T-helper 1 cell (primary cell): ENCODE measurements around the gene TP53BP1.
"Not testable (repeated sequence)": the region's sequence is repeated elsewhere in the genome, so short reads cannot be mapped to it uniquely, and the experiment has no call there.

Source experiments
- DNase-seq, 5 donors: peaks; one replicate each; pipeline ENCODE4 v3.0.0-alpha.2; 2012 to 2020
- total RNA-seq, 4 donors: gene quantifications; one replicate each; lab custom pipeline; 2026; lab: John Stamatoyannopoulos, UW

Gene TP53BP1, protein sequence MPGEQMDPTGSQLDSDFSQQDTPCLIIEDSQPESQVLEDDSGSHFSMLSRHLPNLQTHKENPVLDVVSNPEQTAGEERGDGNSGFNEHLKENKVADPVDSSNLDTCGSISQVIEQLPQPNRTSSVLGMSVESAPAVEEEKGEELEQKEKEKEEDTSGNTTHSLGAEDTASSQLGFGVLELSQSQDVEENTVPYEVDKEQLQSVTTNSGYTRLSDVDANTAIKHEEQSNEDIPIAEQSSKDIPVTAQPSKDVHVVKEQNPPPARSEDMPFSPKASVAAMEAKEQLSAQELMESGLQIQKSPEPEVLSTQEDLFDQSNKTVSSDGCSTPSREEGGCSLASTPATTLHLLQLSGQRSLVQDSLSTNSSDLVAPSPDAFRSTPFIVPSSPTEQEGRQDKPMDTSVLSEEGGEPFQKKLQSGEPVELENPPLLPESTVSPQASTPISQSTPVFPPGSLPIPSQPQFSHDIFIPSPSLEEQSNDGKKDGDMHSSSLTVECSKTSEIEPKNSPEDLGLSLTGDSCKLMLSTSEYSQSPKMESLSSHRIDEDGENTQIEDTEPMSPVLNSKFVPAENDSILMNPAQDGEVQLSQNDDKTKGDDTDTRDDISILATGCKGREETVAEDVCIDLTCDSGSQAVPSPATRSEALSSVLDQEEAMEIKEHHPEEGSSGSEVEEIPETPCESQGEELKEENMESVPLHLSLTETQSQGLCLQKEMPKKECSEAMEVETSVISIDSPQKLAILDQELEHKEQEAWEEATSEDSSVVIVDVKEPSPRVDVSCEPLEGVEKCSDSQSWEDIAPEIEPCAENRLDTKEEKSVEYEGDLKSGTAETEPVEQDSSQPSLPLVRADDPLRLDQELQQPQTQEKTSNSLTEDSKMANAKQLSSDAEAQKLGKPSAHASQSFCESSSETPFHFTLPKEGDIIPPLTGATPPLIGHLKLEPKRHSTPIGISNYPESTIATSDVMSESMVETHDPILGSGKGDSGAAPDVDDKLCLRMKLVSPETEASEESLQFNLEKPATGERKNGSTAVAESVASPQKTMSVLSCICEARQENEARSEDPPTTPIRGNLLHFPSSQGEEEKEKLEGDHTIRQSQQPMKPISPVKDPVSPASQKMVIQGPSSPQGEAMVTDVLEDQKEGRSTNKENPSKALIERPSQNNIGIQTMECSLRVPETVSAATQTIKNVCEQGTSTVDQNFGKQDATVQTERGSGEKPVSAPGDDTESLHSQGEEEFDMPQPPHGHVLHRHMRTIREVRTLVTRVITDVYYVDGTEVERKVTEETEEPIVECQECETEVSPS (N-terminal part only)
- total RNA-seq: 105 to 157 (median 121) reads per million in 4 donors

DNA sequence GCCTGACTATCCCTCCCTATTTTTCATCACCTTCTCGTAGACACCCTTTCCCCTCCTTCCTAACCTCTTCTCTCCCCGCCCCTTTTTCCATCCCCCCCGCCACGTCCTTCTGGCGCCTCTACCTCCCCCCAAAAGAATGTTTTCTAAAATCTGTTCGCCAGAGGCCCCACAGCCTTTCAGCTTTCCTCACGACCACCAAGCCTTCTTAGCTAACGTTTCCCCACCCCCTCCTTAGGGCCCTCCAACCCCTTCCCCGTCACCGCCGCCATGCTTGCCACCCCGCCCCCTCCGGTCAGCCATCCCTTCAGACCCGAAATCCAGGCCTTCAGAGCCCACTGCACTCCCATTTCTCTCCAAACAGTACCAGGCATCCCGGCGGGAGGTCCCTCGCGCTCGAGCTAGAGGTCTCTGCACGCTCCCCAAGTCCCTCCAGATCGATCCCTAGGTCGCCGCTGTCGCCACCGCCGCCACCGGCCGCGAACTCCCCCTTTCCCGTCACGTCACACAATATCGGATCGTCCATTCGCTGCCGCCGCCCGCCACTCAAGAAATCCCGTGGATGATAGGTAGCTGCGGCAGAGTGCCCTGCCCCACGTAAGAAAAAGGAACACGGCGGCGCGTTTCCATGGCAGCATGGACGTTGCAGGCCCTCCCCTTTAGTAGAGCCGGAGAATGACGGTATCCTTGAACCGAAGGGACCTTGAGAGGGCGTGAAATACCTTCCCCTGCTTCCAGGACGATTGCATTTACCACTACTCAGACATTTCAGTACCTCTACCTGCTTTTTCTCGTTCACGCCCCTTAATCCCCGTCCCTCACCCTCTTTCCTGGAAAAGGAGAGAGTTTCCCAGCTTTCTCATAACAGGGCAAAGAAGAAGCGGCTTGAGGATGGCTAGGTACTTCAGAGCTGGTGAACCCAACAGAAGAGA, at the start of gene TP53BP1:
Gene TP53BP1 (minus strand): TSS at position 484 of the 929 bp plus-strand sequence. CDS start 113 bp downstream, at position 371.
- DNase-seq: peak; percentile 86 to 95 (median 91)

DNA sequence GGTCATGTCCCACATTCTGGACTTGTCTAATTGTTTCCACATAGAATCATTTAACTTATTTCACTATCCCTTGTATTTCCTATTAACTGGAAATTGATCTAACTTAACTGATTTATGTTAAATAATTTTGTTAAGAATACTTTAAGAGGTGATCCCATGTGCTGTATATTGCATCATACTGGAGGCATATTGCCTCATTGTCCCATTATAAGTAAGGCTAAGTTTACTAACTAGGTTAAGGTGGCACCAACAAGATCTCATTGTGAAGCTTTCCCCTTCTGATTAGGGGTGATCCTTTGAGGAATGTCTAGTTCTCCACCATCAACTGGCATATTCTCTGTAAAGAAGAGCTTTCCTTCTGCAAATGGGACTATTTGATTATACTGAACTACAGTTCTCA, 48.8 kb upstream of the TP53BP1 start:
- DNase-seq: peak in 1 of 5 donors; percentile 18

DNA sequence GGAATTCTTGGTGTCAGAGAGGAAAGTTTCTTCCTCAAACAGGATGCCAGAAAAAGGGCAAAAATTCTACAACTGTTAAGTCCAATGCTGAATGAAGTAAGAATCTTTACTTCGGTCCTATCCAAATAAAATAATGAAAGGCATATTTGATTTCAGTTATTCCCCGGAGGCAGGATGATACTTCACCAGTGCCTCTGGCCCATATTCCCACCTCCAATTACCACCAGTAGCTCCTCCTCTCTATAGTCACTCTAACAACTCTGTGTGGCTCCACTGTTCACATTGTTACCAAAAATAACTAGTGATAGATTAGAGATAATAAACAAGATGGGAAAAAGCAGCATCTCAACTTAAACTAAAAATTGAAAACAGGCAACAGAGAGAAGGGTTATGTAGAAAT, 45.1 kb upstream of the TP53BP1 start:
- DNase-seq: no peak

DNA sequence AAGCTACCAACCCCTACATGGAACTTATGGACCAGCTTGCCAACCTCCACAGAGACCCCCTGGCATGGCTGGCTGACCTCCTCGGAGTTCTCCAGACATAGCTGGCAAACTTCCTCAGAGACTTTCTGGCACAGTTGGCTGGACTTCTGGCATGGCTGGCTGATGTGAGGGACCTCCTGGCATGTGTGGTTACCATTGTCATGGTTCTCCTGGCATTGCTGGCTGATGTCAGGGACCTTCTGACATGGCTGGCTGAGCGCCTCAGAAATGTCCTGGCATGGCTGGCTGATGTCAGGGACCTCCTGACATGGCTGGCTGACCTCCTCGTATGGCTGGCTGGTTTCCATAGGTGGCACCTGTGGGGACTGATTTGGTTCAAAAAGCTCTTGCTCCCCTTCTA, 41.9 kb upstream of the TP53BP1 start:
- DNase-seq: no peak

DNA sequence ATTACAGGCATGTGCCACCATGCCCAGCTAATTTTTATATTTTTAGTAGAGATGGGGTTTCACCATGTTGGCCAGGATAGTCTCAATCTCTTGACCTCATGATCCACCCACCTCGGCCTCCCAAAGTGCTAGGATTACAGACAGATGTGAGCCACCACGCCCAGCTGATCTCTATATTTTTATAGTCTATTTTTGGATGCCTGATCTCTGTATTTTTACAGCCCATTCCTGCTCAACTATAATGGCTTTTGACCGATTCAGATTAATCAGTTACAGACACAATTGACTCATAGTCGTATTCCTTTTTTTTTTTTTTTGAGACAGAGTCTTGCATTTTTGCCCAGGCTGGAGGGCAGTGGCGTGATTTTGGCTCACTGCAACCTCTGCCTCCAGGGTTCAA, 39.9 kb upstream of the TP53BP1 start:
- DNase-seq: not testable (repeated sequence)

DNA sequence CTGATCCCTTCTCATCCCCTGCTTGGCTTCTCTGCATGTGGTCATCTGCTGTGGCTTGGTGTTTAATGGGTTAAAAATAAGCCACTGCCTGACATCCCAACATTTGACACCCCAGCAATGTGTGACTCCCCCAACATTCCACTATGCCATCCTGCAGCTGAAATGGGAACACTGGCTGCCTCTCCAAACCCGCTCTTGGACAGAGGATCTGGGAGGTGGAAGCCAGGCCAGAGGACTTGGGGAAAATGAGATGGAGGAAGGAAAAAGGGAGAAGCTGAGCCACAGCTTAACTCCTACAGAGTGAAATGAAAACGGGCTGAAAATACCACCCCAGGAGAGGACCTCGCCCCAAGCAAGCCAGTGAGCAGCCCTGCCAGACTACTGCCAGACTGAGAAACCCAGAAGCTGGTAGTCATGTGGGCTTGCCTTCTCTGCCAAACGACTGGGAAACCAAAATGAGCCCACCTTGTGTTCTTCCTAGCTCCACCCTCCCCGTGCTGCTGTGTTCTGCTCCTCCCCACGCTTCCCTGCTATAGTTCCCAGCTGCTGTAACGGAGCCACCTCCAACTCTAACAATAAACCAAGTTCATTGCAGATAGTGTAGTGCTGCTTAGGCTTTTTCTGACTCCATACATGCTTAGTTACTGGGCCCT, 38.2 kb upstream of the TP53BP1 start:
- DNase-seq: no peak

DNA sequence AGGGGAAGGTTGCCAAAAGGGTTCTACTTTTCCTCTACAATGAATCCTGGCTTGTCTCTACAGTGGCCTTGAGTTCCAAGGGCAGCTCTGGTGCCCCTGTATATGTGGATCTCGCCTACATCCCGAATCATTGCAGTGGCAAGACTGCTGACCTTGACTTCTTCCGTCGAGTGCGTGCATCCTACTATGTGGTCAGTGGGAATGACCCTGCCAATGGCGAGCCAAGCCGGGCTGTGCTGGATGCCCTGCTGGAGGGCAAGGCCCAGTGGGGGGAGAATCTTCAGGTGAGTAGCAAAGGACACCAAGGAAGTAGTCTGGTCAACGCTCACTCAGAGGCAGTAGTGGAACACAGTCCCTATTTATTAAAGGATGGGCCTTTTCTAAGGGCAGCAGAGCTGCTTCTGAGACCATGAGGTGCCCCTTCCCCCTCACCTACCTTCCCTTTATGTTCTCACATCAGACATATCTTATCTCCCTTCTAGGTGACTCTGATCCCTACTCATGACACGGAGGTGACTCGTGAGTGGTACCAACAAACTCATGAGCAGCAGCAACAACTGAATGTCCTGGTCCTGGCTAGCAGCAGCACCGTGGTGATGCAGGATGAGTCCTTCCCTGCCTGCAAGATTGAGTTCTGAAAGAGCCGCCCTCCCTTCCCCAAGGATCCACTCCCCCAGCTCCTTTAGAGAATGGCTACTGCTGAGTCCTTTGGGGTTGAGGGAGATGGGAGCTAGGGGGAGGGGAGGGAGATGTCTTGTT, 36.8 kb upstream of the TP53BP1 start:
- no peak for DNase-seq

DNA sequence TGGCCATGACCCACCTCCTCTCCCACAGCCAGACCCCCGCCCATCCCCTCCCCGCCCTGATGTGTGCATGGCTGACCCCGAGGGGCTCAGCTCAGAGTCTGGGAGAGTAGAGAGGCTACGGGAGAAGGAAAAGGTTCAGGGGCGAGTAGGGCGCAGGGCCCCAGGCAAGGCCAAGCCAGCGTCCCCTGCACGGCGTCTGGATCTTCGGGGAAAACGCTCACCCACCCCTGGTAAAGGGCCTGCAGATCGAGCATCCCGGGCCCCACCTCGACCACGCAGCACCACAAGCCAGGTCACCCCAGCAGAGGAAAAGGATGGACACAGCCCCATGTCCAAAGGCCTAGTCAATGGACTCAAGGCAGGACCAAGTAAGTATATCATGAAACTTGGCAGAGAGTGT, 36.2 kb upstream of the TP53BP1 start:
- no peak for DNase-seq

DNA sequence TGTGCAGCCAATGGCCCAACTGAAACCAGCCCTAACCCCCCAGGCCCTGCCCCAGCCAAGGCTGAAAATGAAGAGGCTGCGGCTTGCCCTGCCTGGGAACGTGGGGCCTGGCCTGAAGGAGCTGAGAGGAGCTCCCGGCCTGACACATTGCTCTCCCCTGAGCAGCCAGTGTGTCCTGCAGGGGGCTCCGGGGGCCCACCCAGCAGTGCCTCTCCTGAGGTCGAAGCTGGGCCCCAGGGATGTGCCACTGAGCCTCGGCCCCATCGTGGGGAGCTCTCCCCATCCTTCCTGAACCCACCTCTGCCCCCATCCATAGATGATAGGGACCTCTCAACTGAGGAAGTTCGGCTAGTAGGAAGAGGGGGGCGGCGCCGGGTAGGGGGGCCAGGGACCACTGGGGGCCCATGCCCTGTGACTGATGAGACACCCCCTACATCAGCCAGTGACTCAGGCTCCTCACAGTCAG, 35.6 kb upstream of the TP53BP1 start:
- DNase-seq: no peak

DNA sequence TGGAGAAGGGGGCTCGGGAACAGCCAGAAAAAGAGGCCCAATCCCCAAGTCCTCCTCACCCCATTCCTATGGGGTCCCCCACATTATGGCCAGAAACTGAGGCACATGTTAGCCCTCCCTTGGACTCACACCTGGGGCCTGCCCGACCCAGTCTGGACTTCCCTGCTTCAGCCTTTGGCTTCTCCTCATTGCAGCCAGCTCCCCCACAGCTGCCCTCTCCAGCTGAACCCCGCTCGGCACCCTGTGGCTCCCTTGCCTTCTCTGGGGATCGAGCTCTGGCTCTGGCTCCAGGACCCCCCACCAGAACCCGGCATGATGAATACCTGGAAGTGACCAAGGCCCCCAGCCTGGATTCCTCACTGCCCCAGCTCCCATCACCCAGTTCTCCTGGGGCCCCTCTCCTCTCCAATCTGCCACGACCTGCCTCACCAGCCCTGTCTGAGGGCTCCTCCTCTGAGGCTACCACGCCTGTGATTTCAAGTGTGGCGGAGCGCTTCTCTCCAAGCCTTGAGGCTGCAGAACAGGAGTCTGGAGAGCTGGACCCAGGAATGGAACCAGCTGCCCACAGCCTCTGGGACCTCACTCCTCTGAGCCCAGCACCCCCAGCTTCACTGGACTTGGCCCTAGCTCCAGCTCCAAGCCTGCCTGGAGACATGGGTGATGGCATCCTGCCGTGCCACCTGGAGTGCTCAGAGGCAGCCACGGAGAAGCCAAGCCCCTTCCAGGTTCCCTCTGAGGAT, 35.0 kb upstream of the TP53BP1 start:
- no peak for DNase-seq

DNA sequence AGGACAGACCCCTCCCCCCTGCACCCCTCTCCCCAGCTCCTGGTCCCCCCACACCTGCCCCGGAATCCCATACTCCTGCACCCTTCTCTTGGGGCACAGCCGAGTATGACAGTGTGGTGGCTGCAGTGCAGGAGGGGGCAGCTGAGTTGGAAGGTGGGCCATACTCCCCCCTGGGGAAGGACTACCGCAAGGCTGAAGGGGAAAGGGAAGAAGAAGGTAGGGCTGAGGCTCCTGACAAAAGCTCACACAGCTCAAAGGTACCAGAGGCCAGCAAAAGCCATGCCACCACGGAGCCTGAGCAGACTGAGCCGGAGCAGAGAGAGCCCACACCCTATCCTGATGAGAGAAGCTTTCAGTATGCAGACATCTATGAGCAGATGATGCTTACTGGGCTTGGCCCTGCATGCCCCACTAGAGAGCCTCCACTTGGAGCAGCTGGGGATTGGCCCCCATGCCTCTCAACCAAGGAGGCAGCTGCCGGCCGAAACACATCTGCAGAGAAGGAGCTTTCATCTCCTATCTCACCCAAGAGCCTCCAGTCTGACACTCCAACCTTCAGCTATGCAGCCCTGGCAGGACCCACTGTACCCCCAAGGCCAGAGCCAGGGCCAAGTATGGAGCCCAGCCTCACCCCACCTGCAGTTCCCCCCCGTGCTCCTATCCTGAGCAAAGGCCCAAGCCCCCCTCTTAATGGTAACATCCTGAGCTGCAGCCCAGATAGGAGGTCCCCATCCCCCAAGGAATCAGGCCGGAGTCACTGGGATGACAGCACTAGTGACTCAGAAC, 34.3 kb upstream of the TP53BP1 start:
- no peak for DNase-seq

DNA sequence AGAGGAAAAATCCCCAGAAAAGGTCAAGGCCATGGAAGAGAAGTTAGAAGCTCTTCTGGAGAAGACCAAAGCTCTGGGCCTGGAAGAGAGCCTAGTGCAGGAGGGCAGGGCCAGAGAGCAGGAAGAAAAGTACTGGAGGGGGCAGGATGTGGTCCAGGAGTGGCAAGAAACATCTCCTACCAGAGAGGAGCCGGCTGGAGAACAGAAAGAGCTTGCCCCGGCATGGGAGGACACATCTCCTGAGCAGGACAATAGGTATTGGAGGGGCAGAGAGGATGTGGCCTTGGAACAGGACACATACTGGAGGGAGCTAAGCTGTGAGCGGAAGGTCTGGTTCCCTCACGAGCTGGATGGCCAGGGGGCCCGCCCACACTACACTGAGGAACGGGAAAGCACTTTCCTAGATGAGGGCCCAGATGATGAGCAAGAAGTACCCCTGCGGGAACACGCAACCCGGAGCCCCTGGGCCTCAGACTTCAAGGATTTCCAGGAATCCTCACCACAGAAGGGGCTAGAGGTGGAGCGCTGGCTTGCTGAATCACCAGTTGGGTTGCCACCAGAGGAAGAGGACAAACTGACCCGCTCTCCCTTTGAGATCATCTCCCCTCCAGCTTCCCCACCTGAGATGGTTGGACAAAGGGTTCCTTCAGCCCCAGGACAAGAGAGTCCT, 33.4 kb upstream of the TP53BP1 start:
- DNase-seq: no peak

DNA sequence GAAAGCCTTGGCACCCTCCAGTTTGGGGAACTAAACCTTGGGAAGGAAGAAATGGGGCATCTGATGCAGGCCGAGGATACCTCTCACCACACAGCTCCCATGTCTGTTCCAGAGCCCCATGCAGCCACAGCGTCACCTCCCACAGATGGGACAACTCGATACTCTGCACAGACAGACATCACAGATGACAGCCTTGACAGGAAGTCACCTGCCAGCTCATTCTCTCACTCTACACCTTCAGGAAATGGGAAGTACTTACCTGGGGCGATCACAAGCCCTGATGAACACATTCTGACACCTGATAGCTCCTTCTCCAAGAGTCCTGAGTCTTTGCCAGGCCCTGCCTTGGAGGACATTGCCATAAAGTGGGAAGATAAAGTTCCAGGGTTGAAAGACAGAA, 32.2 kb upstream of the TP53BP1 start:
- no peak for DNase-seq

DNA sequence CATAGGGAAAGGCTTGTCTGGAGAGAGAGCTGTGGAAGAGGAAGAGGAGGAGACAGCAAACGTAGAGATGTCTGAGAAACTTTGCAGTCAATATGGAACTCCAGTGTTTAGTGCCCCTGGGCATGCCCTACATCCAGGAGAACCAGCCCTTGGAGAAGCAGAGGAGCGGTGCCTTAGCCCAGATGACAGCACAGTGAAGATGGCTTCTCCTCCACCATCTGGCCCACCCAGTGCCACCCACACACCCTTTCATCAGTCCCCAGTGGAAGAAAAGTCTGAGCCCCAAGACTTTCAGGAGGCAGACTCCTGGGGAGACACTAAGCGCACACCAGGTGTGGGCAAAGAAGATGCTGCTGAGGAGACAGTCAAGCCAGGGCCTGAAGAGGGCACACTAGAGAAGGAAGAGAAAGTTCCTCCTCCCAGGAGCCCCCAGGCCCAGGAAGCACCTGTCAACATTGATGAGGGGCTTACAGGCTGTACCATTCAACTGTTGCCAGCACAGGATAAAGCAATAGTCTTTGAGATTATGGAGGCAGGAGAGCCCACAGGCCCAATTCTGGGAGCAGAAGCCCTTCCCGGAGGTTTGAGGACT, 31.4 kb upstream of the TP53BP1 start:
- no peak for DNase-seq

DNA sequence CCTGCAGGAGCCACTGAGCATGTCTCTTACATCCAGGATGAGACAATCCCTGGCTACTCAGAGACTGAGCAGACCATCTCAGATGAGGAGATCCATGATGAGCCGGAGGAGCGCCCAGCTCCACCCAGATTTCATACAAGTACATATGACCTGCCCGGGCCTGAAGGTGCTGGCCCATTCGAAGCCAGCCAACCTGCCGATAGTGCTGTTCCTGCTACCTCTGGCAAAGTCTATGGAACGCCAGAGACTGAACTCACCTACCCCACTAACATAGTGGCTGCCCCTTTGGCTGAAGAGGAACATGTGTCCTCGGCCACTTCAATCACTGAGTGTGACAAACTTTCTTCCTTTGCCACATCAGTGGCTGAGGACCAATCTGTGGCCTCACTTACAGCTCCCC, 30.7 kb upstream of the TP53BP1 start:
- no peak for DNase-seq

DNA sequence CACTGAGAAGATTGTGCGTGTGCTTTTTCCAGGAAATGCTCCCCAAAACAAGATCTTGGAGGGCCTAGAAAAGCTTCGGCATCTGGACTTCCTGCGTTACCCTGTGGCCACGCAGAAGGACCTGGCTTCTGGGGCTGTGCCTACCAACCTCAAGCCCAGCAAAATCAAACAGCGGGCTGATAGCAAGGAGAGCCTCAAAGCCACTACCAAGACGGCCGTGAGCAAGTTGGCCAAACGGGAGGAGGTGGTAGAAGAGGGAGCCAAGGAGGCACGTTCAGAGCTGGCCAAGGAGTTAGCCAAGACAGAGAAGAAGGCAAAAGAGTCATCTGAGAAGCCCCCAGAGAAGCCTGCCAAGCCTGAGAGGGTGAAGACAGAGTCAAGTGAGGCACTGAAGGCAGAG, 29.3 kb upstream of the TP53BP1 start:
- no peak for DNase-seq

DNA sequence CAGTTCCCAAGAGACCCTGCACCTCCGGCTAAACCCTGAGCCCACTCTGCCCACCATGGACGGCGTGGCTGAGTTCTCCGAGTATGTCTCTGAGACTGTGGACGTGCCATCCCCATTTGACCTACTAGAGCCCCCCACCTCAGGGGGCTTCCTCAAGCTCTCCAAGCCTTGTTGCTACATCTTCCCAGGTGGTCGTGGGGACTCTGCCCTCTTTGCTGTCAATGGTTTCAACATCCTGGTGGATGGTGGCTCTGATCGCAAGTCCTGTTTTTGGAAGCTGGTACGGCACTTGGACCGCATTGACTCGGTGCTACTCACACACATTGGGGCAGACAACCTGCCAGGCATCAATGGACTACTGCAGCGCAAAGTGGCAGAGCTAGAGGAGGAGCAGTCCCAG, 28.5 kb upstream of the TP53BP1 start:
- no peak for DNase-seq

DNA sequence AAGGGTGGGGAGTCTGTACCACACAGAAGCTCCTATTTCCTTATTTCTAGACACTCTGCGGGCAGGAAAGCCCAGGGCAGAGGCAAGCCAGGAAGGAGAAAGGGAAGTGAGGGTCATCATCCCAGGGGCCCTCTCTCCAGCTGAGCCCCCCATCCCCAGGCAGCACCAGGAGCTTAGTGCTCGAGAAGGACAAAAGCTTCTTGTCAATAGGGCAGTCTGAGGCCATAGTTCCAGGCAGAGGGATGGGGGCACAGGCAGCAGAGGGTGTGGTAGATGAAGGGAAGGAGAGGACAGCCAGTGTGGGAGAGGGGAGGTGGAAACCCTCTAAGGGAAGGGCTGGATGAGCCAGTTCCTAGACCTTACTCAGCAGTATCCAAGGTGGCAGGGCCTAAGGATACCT, 27.2 kb upstream of the TP53BP1 start:
- DNase-seq: no peak
